ENCODE data around the gene GARIN5A.
A peak's percentile ranks its signal among the peaks of the same experiment; 100 is the strongest.

The GARIN5A gene

GRCh38 chr19:50461066-50461875 lies 15.4 kb downstream of the GARIN5A start:
- no peak overlapping the region for H3K4me3 ChIP-seq (replicated peaks; ENCODE audit: low read depth, low read length)
- TF ChIP-seq CTCF (IDR thresholded peaks at IDR 0.05; ENCODE audit: low read length, missing control alignments) = peak; percentile 87
- peak; percentile 79 for DNase-seq (ENCODE audit: low read depth)

- TF ChIP-seq CTCF (IDR thresholded peaks at IDR 0.05; ENCODE audit: low read length, missing control alignments) = no peak
- DNase-seq (ENCODE audit: low read depth) = peak; percentile 30
These were observed 16.4 kb downstream of the GARIN5A start for GRCh38 chr19:50460161-50460765.

GRCh38 chr19:50459638-50460037 lies 17.0 kb downstream of the GARIN5A start:
- no peak for DNase-seq (ENCODE audit: low read depth)
- TF ChIP-seq CTCF (IDR thresholded peaks at IDR 0.05; ENCODE audit: low read length, missing control alignments) = no peak
- H3K4me3 ChIP-seq (replicated peaks; ENCODE audit: low read depth, low read length) = no peak overlapping the region

More at GRCh38 chr19:50460161-50460765, 16.4 kb downstream of the GARIN5A start:
- H3K4me3 ChIP-seq (replicated peaks; ENCODE audit: low read depth, low read length) = no peak overlapping the region

GRCh38 chr19:50459067-50459456 lies 17.6 kb downstream of the GARIN5A start:
- no peak overlapping the region for H3K4me3 ChIP-seq (replicated peaks; ENCODE audit: low read depth, low read length)
- TF ChIP-seq CTCF (IDR thresholded peaks at IDR 0.05; ENCODE audit: low read length, missing control alignments) = no peak
- DNase-seq (ENCODE audit: low read depth) = no peak

- DNase-seq (ENCODE audit: low read depth) = peak; percentile 8
- TF ChIP-seq CTCF (IDR thresholded peaks at IDR 0.05; ENCODE audit: low read length, missing control alignments) = no peak
- H3K4me3 ChIP-seq (replicated peaks; ENCODE audit: low read depth, low read length) = no peak overlapping the region
These were observed 18.1 kb downstream of the GARIN5A start for GRCh38 chr19:50458396-50459066.

- TF ChIP-seq CTCF (IDR thresholded peaks at IDR 0.05; ENCODE audit: low read length, missing control alignments) = no peak
- DNase-seq (ENCODE audit: low read depth) = no peak
- H3K4me3 ChIP-seq (replicated peaks; ENCODE audit: low read depth, low read length) = no peak overlapping the region
These were observed 19.3 kb downstream of the GARIN5A start for GRCh38 chr19:50457300-50457699.
